ENCODE results near the gene FUT4. TPM values are rescaled to one million over a fixed set of nuclear protein-coding genes. Genes with fewer than 3 reads are reported as not detected.

FUT4 gene
- total RNA-seq, 1 donor from 2014 or later: 1.4 TPM

DNA sequence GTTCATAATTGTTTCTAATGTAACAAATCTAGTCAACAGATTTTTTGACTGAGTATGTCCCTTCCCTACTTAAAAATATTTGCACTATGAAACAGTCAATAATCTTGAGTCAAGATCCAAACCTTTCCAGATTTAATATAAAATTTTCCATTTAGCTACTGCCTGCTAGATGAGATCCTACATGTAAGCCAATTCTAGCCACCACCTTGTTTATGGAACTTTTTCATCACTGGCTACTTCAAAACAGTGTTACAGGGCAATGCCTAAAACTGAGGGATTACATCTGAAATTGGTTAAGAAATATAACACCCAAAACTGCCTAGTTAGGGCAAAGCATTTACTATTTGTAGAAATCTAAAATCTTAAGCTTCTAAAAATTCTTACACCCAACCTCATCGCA lies 10.5 kb upstream of the FUT4 start:
- no peaks in the 10 kb centered on the region for H3K9me3 ChIP-seq (replicated peaks)
- peak overlapping the region; percentile 52 for H3K27ac ChIP-seq (replicated peaks)
- TF ChIP-seq, protein P1, sequence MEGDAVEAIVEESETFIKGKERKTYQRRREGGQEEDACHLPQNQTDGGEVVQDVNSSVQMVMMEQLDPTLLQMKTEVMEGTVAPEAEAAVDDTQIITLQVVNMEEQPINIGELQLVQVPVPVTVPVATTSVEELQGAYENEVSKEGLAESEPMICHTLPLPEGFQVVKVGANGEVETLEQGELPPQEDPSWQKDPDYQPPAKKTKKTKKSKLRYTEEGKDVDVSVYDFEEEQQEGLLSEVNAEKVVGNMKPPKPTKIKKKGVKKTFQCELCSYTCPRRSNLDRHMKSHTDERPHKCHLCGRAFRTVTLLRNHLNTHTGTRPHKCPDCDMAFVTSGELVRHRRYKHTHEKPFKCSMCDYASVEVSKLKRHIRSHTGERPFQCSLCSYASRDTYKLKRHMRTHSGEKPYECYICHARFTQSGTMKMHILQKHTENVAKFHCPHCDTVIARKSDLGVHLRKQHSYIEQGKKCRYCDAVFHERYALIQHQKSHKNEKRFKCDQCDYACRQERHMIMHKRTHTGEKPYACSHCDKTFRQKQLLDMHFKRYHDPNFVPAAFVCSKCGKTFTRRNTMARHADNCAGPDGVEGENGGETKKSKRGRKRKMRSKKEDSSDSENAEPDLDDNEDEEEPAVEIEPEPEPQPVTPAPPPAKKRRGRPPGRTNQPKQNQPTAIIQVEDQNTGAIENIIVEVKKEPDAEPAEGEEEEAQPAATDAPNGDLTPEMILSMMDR (IDR thresholded peaks at IDR 0.05; ENCODE audit: borderline replicate concordance): no peak
- no peak overlapping the region for H3K4me3 ChIP-seq
- no peaks in the 10 kb centered on the region for H3K4me1 ChIP-seq
- no peak for DNase-seq
- H3K36me3 ChIP-seq: no peaks in the 10 kb centered on the region
- H3K27me3 ChIP-seq (ENCODE audit: low read depth): peaks cover 13% of the 10 kb centered on the region
- intact Hi-C loops (cut with micrococcal nuclease): no loop called here

DNA sequence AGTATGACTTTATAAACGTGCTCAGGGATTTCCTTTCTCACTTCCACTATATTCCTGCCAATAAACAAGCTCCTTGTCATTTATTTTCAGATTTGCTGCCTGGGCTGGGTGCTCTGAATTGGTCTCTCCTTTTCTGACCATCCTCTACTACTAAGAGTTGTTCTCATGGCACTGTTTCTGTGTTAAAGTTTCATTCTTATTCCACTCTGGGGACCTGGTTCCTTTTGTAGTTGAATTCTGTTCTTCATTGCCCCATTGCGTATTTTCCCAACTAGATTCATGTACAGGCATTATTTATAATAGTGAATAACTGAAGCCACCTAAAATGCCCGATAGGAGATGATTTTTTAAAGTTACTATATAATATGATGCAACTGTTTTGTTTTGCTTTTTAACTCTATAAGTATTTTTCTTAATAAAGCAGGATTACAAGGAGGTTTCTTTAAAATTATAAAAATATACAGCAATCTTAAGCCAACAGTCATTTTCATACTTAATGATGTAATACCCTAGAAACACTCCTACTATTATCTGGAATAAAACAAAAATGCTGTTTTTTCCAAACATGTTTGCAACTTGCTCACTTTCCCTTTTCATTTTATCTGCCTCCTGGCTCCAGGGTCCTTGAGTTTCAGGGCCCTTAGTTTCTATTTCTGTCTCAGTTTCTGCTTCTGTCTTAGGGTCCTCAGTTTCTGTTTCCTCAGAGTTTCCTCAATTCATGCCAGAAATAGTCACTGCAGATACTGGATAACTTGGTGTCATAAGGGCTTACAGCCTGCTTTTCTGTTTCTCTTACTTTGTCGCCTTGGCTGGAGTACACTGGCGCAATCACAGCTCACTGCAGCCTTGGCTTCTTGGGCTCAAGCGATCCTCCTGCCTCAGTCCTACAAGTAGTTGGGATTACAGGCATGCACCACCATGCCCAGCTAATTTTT lies 9.8 kb upstream of the FUT4 start:
- peak; percentile 26 for DNase-seq
- intact Hi-C loops (cut with micrococcal nuclease): no loop called here
- H3K4me1 ChIP-seq: no peaks in the 10 kb centered on the region
- peaks cover 6% of the 10 kb centered on the region for H3K27me3 ChIP-seq (ENCODE audit: low read depth)
- TF ChIP-seq, protein P1 (IDR thresholded peaks at IDR 0.05; ENCODE audit: borderline replicate concordance): no peak
- H3K9me3 ChIP-seq (replicated peaks): no peaks in the 10 kb centered on the region
- peak overlapping the region; percentile 2 for H3K4me3 ChIP-seq
- H3K27ac ChIP-seq (replicated peaks): peak overlapping the region; percentile 52
- H3K36me3 ChIP-seq: no peaks in the 10 kb centered on the region

DNA sequence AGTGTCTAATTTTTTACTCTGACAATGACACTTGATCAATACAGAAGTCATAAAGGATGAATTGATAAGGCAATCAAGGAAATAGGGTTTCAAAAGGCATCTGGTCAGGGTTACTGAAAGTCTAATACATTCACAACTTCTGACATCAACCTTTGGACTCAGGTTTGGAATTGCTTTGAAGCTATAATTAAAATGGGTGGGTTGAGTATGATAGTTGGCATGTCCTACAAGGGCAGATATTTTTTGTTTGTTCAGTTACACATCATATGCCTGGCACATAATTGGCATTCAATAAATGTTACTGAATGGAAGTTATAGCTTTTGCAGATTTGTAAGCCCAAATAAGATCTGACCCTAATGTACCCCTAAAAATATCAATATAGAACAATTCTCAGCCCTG lies 7.3 kb upstream of the FUT4 start:
- Histone ChIP-seq H3K4me3 (no peak overlapping the region), H3K4me1 (no peaks in the 10 kb centered on the region), H3K36me3 (no peaks in the 10 kb centered on the region), H3K27me3 (ENCODE audit: low read depth) (peaks cover 3% of the 10 kb centered on the region), H3K9me3 (replicated peaks) (no peaks in the 10 kb centered on the region), H3K27ac (replicated peaks) (no peak overlapping the region)
- intact Hi-C loops (cut with micrococcal nuclease): no loop called here
- TF ChIP-seq, protein P1 (IDR thresholded peaks at IDR 0.05; ENCODE audit: borderline replicate concordance): no peak
- no peak for DNase-seq

DNA sequence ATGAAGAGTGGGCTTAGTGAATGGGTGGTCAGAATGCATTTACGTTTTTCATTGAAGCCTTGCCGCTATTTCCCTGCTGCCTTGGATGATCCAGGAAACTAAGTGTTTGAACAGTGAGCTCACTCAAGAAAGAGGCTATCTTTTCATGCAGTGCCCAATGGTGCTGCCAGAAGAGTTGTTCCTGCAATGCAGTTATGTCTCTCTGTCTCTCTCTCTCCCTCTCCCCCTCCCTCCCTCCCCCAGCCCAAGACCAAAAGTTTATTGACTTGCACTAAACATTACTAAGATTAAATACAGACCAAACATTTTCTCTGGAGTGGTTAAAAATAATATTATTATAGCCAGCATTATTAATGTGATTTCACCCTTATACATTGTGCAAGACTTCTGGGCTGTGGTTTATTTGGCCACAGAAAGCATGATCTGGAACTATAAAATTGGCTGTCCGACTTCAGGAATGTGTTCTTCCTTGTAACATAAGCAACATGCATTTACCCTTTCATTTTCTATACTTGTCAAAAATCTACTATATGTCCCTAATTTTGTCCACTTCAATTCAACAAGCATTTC lies 6.6 kb upstream of the FUT4 start:
- H3K27ac ChIP-seq (replicated peaks): no peak overlapping the region
- intact Hi-C loops (cut with micrococcal nuclease): no loop called here
- TF ChIP-seq, protein P1 (IDR thresholded peaks at IDR 0.05; ENCODE audit: borderline replicate concordance): no peak
- H3K27me3 ChIP-seq (ENCODE audit: low read depth): peaks cover 3% of the 10 kb centered on the region
- H3K36me3 ChIP-seq: no peaks in the 10 kb centered on the region
- H3K4me3 ChIP-seq: no peak overlapping the region
- DNase-seq: no peak
- H3K9me3 ChIP-seq (replicated peaks): no peaks in the 10 kb centered on the region
- H3K4me1 ChIP-seq: no peaks in the 10 kb centered on the region

DNA sequence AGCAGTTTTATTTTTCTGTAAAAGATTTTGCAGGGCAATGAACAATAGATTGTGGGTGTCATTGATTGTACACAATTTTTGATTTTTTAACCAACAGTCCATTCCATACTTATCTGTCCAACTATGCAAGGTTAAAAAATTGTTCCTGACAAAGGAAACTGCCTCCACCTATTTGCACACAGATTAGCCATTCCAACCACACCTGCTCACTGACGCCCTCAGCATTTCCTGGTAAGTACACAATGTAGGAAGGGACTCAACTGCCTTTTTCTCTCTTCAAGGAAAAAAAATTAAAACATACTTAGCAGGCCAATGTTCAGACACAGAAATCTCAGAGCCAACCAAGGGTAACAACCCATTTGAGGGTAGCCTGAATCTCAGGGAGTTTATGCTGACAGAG lies 4.3 kb upstream of the FUT4 start:
- no peak for DNase-seq
- no peak overlapping the region for H3K4me3 ChIP-seq
- intact Hi-C loops (cut with micrococcal nuclease): no loop called here

More for the DNA sequence above, 4.3 kb upstream of the FUT4 start:
- Histone ChIP-seq H3K27me3 (ENCODE audit: low read depth) (no peaks in the 10 kb centered on the region), H3K9me3 (replicated peaks) (no peaks in the 10 kb centered on the region), H3K36me3 (no peaks in the 10 kb centered on the region), H3K27ac (replicated peaks) (no peak overlapping the region), H3K4me1 (peaks cover 6% of the 10 kb centered on the region)
- TF ChIP-seq, protein P1 (IDR thresholded peaks at IDR 0.05; ENCODE audit: borderline replicate concordance): no peak

Data from left ventricle myocardium inferior (tissue), 1 donor.